NK-92 (cell line): ENCODE results near the gene SLC2A13.

Experiments
- DNase-seq: peaks from one replicate; lab custom pipeline; 2025; ENCODE audit not compliant: unreplicated experiment; lab: John Stamatoyannopoulos, UW

SLC2A13 gene

GRCh38 chr12:40002178-40003169, 103.4 kb downstream of the SLC2A13 start:
- no peak for DNase-seq

GRCh38 chr12:40001406-40001805, 104.5 kb downstream of the SLC2A13 start:
- no peak for DNase-seq

DNA sequence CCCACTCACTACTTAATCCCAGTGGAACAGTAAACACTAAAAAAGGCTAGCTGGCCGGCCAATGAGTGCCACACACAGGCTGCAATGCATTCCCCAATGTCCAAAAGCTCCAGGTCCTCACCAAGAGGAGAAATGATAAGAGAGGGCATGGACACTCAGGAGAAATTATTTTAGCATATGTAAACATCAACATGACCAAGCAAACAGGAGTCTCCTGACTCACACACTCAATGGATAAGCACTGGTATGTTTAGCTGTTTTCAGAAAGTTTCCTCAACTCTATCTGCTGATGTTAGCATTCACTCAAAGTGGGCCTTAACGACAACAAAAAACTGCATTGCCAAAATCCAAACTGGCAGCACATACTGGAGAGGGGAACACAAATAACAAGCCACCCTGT, 105.0 kb downstream of the SLC2A13 start:
- DNase-seq: no peak

DNA sequence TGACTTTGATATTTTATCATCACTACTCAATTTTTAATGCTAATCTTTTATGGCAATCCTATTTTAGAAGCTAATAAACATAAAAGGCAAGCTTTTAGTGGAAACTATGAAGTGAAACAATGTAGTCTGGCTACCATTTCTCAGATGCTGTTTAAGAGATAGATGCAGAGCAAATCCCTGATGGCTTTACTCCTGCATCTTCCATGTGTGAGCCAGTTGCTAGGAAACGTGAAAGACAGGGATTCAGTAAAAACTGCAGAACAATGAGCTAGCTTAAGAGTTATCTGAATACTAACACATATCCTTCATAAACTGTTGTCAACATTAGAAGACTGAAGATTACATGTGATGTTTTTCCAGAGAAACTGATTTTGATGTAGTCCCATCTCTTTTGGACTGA, 112.6 kb downstream of the SLC2A13 start:
- no peak for DNase-seq

DNA sequence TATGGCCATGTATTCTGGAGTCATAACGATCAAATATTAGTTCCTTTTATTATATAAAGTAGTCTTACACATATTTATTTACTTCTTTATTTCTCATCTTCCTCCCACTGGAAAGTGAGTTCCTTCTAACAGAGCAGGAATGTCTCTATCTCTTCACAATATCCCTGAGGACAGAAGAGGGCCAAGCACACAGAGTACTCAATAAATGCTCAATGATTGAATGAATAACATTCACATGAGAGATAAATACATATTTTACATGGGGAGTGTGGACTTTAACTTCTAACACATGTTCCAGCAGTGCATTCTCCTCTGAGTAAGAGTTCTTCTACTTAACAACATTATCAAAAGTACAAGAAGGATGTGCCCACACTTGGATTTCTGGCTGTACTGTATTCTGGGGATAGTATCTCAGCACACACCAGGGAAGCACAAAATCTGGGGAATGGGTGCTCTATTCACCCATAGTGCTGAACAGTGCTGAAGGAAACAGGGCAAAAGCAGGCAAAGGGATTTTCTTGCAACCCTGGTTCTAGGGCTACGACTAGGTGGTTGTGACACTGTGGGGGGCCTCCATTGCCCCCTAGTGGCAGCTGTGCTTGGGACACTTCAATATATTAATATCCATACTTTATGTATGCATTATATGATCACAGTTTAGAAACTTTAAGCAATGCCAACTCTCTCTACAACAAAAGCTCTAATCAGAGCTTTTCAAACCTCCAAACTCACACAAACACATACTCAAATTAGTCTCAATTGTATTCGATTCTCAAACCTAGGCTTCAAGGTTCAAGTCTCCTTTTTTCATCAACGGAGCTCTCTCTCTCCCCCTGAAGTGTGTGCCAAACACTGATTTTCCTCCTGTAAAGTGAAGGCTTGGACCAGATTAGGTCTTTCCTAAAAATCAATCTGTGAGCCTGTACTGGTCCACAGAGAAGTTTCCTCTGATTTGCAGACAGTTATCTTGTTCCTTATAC, 115.5 kb downstream of the SLC2A13 start:
- DNase-seq: no peak

DNA sequence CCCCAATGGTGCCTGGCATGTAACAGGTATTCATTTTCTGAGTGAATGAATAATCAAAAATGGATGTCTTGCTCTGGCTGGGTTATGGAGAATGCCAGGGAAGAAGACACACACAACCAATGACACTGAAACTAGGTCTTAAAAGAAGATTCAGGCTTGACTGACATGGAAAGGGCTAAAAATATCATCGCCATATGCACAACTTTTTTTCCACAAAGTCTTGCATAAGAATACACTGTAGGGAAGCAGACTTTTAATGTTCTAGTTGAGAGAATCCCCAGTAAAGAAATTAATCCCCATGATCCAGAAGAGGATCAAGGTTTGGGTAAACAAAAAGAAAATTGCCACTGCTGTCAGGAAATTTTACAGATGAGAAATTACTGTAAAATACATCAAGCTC, 116.4 kb downstream of the SLC2A13 start:
- no peak for DNase-seq

DNA sequence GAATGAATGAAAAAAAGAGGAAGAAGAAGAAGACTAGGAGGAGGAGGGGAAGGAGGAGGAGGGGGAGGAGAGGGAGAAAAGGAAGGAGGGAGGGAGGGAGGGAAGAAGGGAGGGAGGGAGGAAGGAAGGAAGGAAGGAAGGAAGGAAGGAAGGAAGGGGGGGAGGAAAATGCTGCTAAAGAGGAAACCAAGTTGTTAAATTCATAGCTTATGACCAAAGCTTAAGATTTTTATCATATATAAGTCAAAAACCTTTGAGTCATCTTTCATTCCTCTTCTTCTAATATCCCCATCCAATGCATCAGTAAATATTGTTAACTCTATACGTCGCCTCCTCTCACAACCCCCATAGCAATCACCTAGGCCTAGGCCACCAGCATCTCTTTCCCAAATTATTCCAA, 117.3 kb downstream of the SLC2A13 start:
- DNase-seq: no peak

DNA sequence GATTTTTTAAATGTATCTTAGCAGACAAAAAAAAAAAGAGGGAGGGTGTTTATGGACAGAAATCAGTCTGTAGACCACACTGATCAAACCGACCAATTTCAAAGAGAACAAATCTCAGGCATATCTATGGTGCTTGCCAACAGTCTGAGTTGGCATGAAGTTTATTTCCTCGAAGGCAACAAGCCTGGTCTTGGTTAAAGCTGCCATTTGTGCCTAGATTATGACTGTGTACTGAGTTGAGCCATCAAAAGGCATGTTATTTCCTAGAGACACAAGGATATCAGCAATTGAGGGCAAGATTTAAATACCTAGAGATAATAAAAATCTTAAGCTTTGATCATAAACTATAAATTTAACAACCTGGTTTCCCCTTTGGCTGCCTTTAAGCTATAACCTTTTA, 119.2 kb downstream of the SLC2A13 start:
- no peak for DNase-seq

DNA sequence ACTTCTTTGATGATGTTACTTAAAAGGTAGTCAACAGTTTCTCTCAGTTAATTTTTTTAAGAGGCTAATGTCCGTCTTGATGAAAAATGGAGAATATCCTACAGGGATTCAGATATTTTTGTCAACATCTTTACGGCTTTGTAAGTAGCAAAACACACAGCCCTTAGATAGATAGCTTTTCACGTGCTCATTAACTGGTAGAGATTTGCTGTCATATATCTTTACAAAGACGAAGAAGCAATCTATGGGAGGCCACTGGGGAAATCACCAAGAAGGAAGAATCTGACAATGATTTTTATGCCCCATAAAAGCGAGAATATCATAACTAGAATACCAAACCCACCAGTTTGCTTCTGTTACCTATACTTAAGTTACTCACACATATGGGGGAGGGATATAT, 121.2 kb downstream of the SLC2A13 start:
- DNase-seq: no peak

DNA sequence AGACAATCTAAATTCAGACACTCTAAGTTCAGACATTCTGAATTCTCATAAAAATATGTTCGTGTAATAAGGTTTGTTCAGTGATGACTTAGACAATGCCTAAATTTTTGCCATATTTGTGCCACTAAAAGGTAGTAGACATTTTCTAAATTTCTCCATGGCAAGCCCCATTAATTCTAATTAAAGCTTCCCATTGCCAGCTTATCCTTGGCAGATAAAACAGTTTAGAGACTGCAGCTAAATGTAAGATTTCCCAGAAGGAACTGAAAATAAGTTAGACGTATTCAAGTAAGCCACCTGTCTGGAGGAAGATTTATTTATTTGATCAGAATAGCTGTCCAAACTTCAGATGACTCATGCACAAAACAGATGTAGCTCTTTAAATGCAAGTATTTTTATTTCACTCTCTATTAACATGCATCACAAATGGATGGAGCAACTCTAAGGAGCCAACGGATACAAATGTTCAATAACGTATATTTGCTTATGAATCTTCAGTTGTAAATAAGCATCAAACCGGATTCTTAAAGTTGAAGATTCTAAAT, 130.4 kb downstream of the SLC2A13 start:
- DNase-seq: no peak

DNA sequence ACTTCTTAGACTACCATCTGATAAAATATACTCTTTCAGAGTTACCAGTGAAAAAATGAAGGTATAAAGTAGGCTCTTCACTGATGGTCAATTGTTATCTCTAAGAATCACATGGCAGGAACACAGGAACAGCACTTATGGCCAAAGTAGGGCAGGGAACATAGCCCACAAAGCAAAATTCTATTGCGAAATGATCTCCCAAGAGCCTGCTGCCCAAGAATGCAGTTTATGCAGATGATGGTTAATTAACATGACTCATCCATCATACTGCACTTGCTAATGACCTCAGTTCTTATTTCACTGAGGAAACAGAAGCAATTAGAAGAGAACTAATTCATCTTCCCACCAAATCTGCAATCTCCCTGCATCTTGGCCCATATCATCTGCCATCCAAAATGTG, 133.8 kb downstream of the SLC2A13 start:
- no peak for DNase-seq

DNA sequence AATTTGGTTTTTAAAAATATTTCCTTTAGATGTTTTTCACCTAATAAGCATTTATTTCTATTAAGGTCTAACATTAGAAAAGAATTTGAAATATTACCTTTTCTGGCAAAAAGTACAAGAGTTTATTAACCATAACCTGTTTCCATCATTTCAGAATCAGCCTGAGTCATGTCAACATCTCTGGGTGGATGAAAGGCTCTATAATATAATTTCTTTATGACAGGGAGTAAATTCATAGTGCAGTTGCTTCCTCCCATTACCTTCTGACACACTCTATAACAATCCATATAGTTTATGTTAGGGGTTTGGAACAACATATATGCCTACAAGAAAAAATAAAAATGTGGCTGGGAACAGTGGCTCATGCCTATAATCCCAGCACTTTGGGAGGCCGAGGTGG, 134.5 kb downstream of the SLC2A13 start:
- no peak for DNase-seq

DNA sequence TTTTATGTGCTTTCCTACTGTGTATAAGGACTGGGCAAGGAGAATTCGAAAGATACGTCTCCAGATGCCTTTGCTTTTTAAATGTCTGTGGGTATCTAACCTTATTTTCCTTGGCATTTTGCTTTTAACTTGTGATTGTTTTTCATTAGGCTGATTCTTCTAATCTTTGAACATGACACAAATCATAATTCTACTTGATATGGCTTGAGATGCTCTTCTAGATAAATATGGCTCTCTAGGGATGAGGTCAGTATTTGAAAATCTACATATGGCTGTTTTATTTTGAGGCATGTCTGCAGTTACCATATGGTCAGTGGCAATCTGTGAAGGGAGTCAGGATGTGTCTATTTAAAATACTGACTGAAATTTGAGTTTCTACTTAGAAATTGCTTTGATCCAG, 139.2 kb downstream of the SLC2A13 start:
- no peak for DNase-seq

DNA sequence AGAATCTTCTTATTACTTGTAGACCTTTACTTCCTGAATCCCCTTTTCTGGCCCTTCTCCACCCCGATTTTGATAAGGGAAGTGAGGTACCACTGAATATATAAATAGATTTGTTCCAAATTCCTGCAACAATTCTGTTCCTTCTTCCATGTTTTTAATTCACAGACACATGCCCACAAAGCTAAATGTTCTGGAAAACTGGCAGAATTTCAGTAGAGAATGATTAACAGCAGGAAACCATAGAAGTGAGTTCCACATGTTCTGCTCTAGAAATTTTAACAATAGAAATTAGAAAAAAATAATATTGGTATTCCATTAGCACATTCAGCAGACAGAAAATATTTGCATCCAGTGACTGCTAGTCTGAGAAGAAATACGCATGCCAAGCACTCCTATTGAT, 139.6 kb downstream of the SLC2A13 start:
- no peak for DNase-seq

GRCh38 chr12:39959467-39959866, 146.4 kb downstream of the SLC2A13 start:
- DNase-seq: no peak

GRCh38 chr12:39959031-39959430, 146.8 kb downstream of the SLC2A13 start:
- DNase-seq: no peak

- DNase-seq: no peak
Observed at GRCh38 chr12:39958377-39958776, 147.5 kb downstream of the SLC2A13 start.

DNA sequence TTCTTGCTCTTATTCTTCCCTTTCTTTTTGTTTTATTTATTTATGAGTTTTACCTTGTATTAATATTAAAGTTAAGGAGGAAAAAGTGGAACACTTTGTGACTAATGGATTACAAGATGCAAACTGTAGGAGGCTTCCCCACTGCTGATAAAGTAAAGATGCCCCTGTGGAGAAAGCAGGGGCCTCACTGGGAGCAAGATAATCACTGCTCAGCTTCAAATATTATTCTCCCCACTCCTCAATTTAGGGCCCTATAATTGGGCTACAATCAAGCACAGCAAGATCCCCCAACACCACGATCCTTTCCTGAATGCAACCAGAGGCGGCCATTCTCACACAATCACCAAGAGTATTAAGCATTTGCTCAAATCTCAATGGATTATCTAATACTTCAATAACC, 149.2 kb downstream of the SLC2A13 start:
- DNase-seq: no peak

DNA sequence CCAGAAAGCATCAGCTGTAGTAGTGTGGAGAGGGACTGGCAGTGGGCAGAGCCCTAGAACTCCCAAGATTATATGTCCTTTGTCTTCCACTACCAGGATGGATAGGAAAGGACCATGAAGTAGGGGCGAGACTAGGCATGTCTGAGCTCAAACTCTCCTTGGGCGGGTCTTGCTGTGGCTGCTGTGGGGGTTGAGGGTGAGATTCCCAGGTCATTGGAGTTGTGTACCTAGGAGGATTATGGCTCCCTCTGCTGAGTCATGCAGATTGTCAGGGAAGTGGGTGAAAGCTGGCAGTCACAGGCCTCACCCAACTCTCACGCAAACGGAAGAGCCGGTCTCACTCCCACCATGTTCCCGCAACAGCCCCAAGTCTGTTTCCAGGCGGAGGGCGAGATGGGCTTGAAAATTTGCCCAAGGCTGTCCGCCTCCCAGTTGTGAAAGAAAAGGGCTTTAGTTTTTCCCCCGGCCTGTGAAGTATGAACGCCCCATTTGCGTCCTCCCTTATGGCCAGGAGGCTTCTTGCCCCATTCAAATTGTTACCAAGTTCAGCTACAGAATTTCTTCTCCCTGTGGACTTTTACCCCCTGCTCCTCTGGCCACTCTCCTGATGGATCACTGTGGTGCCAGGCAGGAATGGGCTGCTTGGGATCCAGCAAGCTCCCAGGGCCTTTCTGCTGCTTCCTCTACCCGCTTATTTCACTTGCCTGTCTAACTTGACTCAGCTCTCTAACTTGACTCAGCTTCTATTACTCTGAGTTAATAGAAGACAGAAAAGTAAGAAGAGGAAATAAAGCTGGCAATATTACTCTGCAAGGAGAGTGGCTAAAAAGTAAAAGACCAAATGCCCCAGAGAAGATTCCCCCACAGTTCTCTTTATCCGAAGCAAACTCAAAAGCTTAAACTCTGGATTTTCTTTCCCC, 159.3 kb downstream of the SLC2A13 start:
- DNase-seq: no peak

DNA sequence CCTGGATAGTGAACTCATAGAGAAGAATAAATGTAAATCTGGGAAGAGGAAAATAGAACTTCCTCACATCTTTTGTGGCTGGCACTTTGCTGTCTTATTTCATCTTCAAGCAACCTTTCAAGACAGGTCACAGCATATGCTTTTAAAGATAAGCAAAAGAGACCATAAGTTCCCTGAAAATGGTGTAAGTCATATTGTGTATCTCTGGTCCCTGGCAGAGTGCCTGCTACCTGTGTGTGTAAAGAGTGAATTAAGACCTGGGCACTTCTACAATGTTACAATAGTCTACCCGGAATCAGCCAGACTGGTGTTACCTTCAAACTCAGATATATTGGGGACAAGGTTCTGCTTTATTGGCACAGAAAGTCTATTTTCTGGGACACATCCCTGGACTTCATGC, 168.8 kb downstream of the SLC2A13 start:
- DNase-seq: no peak
